ENCODE data around the gene UFM1.

- TF ChIP-seq CTCF (conservative IDR thresholded peaks at IDR 0.05; ENCODE audit: low read depth, low read length) = no peak
- TF ChIP-seq RCOR1 (IDR thresholded peaks at IDR 0.05; ENCODE audit: insufficient replicate concordance, low read length) = no peak
- TF ChIP-seq POLR2A (IDR thresholded peaks at IDR 0.05; ENCODE audit: low read depth, low read length) = no peak
- no peak for TF ChIP-seq CEBPB (IDR thresholded peaks at IDR 0.05; ENCODE audit: low read depth, low read length)
- no peak for TF ChIP-seq BHLHE40 (IDR thresholded peaks at IDR 0.05; ENCODE audit: low read depth, low read length)
- no peak for TF ChIP-seq SMC3 (IDR thresholded peaks at IDR 0.05; ENCODE audit: low read depth, low read length)
- no peak for TF ChIP-seq USF2 (IDR thresholded peaks at IDR 0.05; ENCODE audit: low read depth, low read length)
- no peak for TF ChIP-seq MAZ (IDR thresholded peaks at IDR 0.05; ENCODE audit: borderline replicate concordance, low read depth, low read length)
- TF ChIP-seq RAD21 (IDR thresholded peaks at IDR 0.05; ENCODE audit: low read length) = no peak
- no peak for TF ChIP-seq CHD1 (IDR thresholded peaks at IDR 0.05; ENCODE audit: low read depth, low read length)
- no peak for TF ChIP-seq FOS (IDR thresholded peaks at IDR 0.05; ENCODE audit: low read depth, low read length)
- no peak for TF ChIP-seq MXI1 (IDR thresholded peaks at IDR 0.05; ENCODE audit: borderline replicate concordance, low read depth, low read length)
- TF ChIP-seq RFX5 (IDR thresholded peaks at IDR 0.05; ENCODE audit: low read depth, low read length) = no peak
These were observed 55.6 kb downstream of the UFM1 start for GRCh38 chr13:38405216-38405615.
